Islet precursor cell (in vitro differentiated cells): Measurements from ENCODE around the gene WNT6.
A peak's percentile ranks its signal among the peaks of the same experiment; 100 is the strongest.
"Not testable (repeated sequence)": the region's sequence is repeated elsewhere in the genome, so short reads cannot be mapped to it uniquely, and the experiment has no call there.

ENCODE experiments used
- DNase-seq: peaks from one replicate; pipeline ENCODE4 v3.0.0-alpha.2; 2018

WNT6 gene

DNA sequence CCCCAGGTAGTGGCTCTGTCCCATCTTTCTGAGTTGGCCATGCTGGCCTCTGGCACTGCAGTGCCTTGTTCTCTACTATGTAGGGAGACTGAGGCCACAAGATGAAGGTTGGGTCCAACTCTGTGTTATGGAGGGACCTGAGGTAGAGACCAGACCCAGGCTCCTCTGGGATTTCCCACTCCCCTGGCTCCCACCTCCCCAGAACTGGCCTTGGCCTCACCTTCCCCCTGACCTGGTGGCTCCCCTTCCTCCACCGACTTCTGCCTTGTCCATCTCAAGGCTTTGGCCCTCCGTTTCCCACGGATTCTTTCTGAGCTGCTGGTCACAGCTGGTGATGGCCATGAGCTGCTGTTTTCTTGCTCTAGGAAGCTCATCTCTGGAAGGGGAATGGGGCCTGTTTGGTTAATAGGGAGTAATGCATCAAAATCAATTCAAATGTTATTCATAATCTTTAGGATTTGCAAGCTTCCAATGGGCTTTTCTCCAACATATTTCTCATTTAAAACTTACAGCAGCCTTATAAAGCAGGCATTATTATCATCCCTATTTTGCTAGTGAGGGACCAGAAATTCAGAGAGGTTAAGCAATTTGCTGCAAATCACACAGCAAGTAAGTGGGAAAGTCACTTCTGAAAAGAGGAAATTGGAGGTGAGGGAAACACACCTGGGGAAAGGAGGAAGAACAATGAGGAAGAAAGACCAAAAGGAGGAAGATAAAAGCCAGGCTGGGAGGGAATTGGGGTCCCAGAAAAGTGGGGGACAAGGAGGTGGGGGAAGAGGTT, 28.9 kb upstream of the WNT6 start:
- no peak for DNase-seq

DNA sequence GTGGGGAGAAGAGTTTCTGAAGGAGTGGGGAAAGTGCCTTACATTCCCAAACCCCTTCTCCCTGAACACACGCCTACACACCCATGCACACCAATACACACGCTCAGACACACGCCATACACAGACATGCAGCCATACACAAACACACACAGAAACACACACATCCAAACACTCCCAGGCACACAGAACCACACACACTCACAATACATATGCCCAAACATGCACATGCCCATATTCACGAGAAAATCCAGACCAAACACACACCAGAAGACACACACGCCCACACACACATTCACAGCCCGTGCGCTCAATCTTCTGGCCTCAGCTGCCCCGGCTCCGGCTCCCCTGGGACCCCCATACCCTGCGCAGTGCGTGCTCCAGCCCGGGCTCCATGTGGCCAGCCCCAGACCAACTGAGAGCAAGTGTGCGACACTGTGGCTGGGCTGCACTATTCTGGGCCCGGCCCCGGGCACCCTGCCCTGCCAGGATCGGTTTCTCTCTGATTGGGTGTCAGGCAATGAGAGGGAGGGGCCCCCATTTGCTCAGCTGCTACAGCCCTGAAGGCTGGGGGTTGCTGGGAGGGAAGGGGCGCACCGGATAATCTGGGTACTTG, 28.1 kb upstream of the WNT6 start, which contains the start of gene PRKAG3:
PRKAG3 (minus strand) TSS at position 426 of the 613 bp plus-strand sequence.
- no peak for DNase-seq

DNA sequence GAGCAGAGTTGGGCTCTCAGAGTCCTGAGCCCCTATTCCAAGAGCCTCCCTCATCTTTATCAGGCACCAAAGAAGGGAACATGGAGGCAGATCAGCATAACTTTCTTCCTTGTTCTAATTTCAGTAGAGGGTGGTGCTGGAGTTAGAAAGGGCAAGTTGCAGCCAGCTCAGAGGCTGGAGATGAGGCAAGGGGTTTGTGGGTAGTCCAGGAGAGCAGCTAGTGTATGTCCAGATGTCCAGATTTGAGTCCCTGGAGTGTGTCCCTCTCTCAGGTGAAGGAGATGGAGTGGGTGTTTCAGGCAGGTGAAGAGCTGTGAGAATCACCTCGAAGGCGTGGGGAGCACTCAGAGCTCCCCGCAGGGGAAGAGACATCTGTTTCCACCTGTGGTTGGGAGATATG, 27.5 kb upstream of the WNT6 start:
- DNase-seq, result no peak

DNA sequence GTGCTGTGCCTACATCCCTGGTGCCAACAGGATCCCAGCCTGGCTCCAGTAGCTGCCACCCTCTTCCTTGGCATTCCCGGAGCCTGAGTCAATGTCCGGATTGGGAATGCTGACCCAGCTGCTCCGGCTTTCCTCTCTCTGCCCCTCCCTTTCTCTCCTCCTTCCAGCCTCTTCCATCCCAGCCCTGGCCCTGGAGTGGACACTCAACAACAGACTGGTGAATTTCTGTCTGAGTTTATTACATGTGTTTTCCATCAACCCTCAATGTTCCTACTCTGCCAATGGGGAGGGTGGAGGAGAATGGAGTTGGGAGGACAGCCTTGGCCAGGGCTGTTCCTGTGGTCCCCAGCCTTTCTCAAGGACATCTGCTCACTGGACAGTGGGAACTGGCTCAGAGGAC, 27.1 kb upstream of the WNT6 start:
- DNase-seq, result no peak

DNA sequence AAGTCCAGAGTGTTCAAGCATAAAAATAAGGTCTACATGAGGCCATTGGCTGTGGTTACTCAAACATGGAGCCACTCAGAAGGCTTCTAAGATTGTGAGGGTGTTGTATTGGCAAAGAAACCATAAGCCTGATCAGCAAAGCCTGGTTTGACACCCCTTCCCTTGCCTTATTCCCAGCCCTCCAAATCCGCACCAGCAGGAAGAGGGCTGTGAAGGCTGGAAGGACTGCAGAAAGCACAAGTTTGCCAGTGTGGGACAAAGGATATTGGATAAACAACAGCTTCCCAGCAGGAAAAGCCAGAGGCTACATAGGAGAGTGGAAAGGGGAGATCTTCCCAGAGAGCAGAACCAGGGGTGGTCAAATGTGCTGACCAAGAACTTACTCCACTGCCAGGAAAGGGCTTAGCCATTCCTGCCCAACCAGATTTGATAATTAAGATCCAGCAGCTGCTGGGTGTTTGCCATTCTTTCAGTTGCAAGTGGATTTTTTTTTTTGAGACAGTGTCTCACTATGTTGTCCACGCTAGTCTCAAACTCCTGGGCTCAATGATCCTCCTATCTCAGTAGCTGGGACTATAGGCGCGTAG, 26.5 kb upstream of the WNT6 start:
- no peak for DNase-seq

DNA sequence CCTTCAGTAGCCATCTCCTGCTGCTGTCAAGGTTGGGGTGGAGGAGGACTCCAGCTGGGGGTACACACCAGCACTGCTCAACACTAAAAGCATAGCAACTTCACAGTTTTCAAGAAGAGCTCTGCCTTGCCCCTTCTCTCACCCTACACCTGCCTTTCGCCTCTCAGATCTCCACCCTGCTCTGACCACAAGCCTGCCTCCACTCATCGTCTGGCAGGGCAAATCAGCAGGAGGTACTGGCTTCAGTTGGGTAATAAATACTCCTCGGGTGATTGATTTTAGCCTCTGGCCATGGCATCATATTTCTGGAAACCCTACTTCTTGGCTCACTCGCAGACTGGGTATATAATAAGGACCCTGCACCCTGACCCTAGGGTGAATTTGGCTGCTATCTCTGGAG, 24.9 kb upstream of the WNT6 start:
- no peak for DNase-seq

DNA sequence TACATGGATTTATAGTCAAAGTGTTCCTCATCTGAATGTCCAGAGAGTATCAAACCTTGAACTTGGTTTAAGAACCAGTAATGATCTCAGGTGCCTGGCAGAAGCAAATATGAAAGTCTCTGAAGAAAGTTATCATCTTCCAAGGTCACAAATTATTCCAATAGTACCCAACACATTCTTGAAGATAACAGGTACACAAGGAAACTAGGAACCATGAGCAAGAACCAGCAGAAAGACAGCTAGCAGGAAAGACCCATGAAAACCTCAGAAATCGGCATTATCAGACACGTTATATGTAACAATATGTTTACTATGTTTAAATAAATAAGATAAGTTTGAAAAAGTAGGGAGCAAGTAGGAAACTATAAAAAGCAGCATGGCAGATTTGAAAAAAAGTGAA, 22.1 kb upstream of the WNT6 start:
- no peak for DNase-seq

DNA sequence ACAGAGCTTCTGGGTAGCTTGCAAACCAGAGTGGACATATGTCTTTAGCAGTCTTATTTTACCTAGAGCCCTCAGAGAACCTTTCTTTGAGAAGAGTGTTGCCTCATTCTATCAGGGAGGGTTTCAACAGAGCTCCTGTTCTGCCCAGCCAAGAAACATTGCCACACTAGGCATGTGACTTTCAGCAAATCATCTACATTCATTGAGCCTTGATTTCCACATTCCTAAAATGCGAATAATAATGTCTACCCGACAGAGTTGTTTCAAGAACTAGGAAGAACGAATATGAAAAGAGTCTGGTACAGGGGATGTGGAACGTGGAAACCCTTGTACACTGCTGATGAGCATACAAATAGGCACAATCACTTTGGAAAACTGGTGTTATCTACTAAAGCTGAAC, 20.2 kb upstream of the WNT6 start:
- DNase-seq, result no peak

DNA sequence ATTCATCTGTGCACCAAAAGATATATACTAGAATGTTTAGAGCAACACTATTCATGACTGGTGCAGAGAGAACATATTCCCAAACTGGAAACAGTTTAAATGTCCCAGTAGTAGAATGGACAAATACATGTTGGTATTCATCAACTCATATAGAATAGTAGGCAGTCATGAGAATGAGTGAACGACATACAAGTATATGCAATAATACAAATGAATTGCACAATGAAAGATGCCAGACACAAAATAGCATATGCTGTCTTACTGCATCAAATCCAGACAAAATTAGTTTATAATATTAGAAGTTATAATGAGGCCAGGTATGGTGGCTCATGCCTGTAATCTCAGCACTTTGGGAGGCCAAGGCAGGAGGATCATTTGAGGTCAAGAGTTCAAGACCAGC, 19.7 kb upstream of the WNT6 start:
- DNase-seq, result no peak

DNA sequence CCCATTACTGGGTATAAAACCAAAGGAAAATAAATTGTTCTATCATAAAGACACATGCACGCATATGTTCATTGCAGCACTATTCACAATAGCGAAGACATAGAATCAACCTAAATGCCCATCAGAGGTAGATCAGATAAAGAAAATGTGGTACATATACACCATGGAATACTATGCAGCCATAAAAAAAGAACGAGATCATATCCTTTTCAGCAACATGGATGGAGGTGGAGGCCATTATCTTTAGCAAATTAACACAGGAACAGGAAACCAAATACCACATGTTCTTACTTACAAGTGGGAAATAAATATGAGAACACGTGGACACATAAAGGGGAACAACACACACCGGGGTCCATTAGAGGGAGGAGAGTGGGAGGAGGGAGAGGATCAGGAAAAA, 15.3 kb upstream of the WNT6 start:
- DNase-seq, result not testable (repeated sequence)

DNA sequence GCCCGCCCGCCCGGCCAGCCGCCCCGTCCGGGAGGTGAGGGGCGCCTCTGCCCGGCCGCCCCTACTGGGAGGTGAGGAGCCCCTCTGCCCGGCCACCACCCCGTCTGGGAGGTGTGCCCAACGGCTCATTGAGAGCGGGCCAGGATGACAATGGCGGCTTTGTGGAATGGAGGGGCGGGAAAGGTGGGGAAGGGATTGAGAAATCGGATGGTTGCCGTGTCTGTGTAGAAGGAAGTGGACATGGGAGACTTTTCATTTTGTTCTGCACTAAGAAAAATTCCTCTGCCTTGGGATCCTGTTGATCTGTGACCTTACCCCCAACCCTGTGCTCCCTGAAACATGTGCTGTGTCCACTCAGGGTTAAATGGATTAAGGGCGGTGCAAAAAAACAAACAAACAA, 12.6 kb upstream of the WNT6 start:
- not testable (repeated sequence) for DNase-seq

DNA sequence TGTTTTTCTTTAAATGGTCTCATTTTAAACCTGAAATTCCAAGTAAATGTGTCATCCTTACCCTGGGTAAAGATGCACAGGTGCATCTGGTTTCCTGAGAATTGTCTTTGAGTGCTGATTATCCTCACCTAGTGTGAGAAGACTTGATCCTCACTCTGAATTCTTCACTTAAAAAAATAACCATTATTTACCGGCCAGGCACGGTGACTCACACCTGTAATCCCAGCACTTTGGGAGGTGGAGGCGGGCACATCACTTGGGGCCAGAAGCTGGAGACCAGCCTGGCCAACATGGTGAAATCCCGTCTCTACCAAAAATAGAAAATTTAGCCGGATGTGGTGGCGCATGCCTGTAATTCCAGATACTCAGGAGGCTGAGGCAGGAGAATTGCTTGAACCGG, 9.9 kb upstream of the WNT6 start:
- no peak for DNase-seq

DNA sequence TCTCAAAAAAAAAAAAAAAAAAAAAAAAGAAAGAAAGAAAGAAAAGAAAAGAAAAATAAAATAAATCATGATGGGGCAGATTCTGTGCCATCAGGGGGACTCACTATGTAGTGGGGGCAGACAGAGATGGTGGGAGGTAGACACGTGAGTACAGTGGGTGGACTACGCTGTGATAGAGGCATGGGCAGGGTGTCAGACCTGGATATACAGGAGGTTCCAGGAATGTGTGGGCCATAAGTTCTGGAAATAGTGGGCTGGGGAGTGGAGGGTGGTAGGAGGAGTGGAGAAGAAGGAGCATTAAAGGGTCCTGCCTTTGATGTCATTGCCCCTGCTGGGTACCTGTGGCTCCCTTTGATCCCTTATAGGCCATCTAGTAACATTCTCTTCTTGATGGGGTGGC, 8.8 kb upstream of the WNT6 start:
- no peak for DNase-seq

DNA sequence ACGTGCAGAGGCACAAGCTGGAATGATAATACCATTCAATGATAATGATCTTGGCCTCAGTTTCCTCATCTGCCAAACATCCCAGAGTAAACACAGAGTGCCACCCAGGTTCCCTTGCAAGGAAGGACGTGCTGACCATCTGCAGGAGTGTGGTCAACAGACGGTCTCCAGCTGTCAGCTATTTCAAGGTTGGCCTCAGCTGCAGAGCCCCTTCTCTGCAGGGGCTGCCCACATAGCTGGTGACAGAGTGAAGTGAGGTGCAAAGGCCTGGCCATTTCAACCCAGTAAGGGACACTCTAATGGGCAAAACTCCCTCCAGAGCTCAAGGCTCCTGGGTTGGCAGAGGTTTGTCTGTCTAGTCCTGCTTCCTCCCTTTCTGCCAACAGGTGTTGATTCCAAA, 8.3 kb upstream of the WNT6 start:
- no peak for DNase-seq

DNA sequence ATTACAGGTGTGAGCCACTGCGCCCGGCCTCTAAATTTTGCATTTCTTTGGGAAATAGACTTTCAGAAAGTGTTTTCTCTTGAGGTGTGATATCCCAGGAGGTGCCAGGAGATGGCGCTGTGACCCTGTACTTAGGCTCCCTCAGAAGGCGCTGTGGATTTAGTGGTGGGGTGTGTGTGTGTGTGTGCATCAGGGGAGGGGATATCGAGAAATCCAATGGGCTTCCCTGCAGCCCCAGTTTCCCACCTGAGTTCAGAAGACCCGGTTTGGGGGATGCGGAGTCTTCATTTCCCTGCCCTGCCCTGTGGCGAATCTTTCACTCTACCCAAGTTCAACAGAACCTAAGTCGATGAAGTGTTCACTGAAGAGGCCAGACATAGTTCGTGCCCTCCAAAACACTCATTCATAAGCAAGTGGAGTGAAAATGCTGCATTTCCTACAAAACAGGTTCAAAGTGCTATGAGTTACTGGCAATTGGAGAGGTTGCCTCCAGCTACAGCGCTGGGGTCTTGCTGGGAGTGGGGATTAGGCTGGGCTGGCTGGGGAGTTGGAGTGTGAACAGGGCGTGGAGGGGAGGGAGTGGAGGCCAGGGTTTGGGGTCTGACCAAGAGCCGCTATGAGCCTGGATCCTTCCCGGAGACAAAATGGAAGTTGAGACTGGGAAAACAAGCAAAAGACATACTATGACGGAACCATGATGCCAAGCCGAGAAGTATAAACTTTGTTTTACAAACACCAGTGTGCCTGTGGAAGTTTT, 6.5 kb upstream of the WNT6 start:
- DNase-seq, result peak; percentile 83

DNA sequence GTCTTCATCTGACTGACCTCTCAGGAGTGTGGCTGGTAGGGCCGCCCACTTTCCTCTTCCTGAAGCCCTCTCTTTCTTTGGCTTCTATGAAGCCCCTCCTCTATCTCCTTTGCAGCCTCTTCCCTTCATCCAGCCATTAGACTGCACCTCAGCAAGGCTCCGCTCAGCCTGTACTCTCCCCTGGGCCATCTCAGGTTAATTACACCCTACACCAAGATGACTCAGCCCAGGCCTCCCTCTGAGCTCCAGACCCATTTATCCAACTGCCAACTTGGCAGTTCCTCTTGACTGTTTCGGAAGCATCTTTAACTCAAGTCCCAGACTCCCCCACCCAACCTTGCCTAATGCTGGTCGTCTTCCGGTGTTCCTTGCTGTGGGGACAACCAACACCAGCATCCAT, 5.8 kb upstream of the WNT6 start:
- DNase-seq, result peak; percentile 97

DNA sequence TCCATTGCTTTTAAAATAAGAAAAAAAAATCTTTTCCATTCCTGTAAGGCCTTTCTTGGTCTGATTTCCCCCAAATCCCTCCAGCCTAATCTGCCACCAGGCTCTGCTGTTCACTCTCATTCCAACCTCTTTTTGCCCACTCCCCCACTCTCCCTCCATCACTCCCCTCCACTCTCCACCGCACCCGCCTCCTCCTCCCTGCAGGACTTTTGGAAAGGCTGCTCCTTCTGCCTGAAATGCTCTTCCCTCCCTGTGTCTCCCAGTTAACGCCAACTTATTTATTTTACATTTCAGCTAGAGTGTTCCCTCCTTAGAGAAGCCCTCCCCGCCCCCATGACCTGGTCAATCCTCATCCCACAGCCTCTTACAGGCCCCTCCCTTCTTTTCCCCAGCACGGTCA, 4.7 kb upstream of the WNT6 start:
- DNase-seq, result no peak

DNA sequence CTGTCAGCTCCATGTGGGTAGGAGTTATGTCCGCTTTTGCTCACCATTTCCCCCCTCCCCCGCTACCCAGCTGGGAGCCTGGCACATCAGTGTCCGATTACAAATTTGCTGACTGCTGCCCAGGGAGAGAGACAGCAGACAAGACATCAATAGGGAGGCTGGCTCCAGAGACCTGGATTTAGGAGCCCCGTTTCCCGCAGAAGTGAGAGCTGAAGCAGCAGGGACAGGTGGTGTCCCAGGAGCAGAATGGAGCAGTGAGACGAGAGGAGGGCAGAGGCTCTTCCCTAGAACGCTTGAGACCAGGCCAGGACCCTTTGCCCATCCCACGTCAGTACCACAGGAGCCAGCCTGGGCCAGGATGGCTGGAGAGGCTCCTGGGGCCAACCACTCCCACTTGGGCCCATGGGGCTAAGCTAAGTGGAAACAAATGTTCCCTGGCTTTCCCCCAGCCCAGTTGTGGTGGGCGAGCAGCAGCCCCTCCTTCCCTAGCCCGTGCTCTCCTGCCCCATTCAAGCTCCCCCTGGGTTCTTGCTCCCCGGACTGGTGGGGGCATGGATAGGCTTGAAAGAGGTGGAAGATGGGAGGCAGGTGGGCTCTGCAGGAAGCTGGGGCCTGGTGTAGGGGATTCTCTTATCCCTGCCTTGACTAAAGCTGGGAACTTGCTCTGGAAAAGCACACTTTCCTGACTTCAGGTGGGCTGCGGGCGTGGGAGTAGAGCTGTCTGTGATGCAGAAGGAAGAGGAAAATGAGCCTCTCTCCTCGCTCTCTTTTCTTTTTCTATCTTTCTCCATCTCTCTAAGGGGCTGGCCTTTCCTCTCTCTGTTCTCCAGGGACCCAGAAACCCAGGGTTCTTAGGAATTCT, 4.1 kb upstream of the WNT6 start:
- no peak for DNase-seq

DNA sequence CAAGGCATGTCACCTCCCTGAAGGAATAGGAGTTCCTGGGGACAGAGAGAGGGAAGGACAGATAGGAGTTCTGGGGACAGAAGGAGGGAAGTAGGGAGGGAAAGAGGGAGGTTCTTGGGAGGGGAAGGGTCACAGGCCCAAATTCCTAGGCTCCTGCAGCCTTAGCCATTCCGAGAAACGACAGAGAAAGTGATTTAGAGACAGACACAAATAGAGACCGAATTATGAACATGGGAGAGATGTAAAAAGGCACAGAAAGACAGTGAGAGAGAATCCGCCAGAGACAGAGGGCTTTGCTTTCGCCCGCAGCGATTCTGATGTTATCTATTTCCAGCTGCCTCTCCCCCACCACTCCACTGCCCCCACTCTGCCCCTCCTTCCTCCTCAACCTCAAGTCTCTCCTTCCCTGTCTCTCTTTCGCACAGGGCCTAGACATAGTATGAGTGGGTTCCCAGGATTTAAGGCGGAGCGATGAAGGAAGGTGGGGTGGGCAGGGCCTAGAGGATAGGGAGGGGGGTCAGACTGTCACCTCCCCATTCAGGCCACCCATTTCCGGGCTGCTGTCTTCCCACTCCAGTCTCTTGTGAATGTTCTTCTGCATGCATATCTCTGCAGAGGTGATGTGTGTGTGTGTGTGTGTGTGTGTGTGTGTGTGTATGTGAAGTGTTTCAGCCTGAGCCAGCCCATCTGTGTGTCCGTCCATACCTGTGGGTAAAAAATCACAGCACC, 3.3 kb upstream of the WNT6 start:
- DNase-seq, result peak; percentile 92

DNA sequence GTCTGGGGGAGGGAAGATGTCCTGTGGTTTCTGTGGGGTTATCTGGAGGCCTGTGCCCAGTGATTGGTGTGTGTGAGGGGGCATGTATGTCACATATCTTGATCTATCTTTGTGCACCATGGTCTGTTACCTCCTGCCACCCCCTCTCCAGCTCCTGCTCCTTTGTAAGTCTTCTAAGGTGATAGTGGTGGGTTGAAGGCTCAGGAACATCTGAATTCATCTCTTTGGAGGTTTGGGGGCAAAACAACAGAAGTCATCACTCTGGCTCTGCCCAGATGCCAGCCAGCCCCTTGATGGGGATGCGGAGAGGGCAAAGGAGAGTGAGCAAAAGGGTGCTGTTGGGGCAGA, 2.7 kb upstream of the WNT6 start:
- DNase-seq, result no peak

DNA sequence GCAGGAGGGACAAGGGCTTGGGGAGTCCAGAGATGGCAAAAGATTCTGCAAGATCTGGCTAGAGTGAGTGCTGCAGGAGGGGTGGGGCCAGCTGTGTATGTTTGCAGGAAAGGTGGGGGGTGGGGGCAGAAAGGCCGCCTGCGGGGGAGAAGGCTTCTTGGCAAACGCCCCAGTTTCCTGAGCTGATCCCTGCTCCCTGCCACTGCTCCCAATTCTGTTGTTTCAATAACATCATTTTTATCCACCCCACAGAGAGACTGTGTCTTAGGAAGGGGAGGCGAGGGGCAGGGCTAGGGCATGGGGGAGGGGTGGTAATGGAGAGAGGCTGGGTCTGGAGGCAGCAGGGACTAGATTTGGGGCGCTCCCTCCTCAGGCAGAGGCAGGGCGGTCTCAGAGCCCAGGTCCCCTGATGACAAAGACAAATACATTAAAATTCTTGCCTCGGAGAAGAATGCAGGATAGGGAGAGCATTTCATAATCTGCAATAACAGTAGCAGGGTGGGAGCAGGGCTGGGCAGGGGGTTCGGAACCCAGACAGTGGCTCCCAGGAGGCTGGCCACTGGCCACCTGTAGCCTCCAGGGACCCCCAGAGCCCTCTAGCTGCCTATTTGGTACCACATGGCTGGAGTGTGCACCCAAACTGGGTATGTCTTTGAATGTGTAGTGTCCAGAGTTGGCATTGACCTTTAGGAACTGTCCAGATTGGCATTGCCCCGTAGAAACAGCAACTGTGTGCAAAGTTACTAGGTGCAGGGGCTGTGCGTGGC, 2.1 kb upstream of the WNT6 start:
- no peak for DNase-seq

DNA sequence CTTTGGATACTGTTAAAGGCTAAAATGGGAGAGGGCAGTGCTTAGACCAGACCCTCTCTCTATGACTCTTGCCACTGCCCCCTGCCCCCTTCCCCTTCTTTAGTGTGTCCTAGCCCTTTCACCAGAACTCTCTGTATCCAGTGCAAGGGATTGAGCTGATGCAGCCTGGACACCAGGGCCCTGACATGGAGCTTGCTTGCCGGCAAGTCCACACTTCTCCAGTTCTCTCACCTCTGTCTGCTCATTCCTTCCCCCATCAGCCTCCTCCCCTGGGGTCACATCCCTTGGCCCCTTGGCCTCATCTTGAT, 1.5 kb upstream of the WNT6 start:
- DNase-seq, result no peak
